H9 (cell line): ENCODE results near the gene TSPAN9. TPM values are rescaled to one million over a fixed set of nuclear protein-coding genes. Genes with fewer than 3 reads are reported as not detected.

Experiments used
- DNase-seq: peaks from one replicate; pipeline ENCODE4 v3.0.0-alpha.2; 2017
- H2AFZ ChIP-seq: one replicate; pipeline ENCODE4 v1.6.1; 2013; ENCODE audit warnings: mild to moderate bottlenecking, low read length, control low read depth, moderate library complexity
- H2AK5ac ChIP-seq: 2 replicates; pipeline ENCODE4 v1.6.1; 2013; ENCODE audit warnings: low read length, control low read depth, mixed read lengths; ENCODE audit not compliant: insufficient read length
- H2BK120ac ChIP-seq: one replicate; pipeline ENCODE4 v1.6.1; 2013; ENCODE audit warnings: low read depth, mild to moderate bottlenecking, low read length, control low read depth, inconsistent platforms; ENCODE audit not compliant: poor library complexity, severe bottlenecking
- H2BK12ac ChIP-seq: 2 replicates; pipeline ENCODE4 v1.6.1; 2013; ENCODE audit warnings: low read length, control low read depth, mixed read lengths, low read depth; ENCODE audit not compliant: insufficient read length
- H2BK15ac ChIP-seq: 2 replicates; pipeline ENCODE4 v1.6.1; 2013; ENCODE audit warnings: low read depth, low read length, control low read depth
- H2BK20ac ChIP-seq: one replicate; pipeline ENCODE4 v1.6.1; 2013; ENCODE audit warnings: low read depth, mild to moderate bottlenecking, low read length, control low read depth, inconsistent platforms; ENCODE audit not compliant: poor library complexity, severe bottlenecking
- H2BK5ac ChIP-seq: 2 replicates; pipeline ENCODE4 v1.6.1; 2013; ENCODE audit warnings: low read length, control low read depth, mixed read lengths; ENCODE audit not compliant: insufficient read length
- H3K14ac ChIP-seq: 2 replicates; pipeline ENCODE4 v1.6.1; 2013; ENCODE audit warnings: low read length, control low read depth; ENCODE audit not compliant: insufficient read depth
- H3K18ac ChIP-seq: 2 replicates; pipeline ENCODE4 v1.6.1; 2013; ENCODE audit warnings: low read depth, mild to moderate bottlenecking, mixed read lengths, low read length, control low read depth; ENCODE audit not compliant: insufficient read length
- H3K23ac ChIP-seq: 2 replicates; pipeline ENCODE4 v1.6.1; 2013; ENCODE audit warnings: low read length, control low read depth, mixed read lengths, low read depth; ENCODE audit not compliant: insufficient read length
- H3K23me2 ChIP-seq: 2 replicates; pipeline ENCODE4 v1.6.1; 2013; ENCODE audit warnings: low read depth, mild to moderate bottlenecking, mixed read lengths, low read length, control low read depth; ENCODE audit not compliant: insufficient read length, poor library complexity, severe bottlenecking
- H3K27ac ChIP-seq: 2 replicates; pipeline ENCODE4 v1.5.1; 2013; ENCODE audit warnings: low read length, control low read depth, mixed read lengths, low read depth; ENCODE audit not compliant: insufficient read length
- H3K27me3 ChIP-seq: 2 replicates; pipeline ENCODE4 v1.6.1; 2013; ENCODE audit warnings: low read length, control low read depth, inconsistent platforms; ENCODE audit not compliant: insufficient read depth
- H3K4ac ChIP-seq: 2 replicates; pipeline ENCODE4 v1.6.1; 2013; ENCODE audit warnings: low read depth, mild to moderate bottlenecking, control low read depth, inconsistent platforms, low read length, moderate library complexity
- H3K4me1 ChIP-seq: 2 replicates; pipeline ENCODE4 v1.6.1; 2013; ENCODE audit warnings: low read length, control low read depth, inconsistent platforms; ENCODE audit not compliant: insufficient read depth
- H3K4me2 ChIP-seq: 2 replicates; pipeline ENCODE4 v1.6.1; 2013; ENCODE audit warnings: low read length, control low read depth, mixed read lengths; ENCODE audit not compliant: insufficient read length, insufficient read depth
- H3K56ac ChIP-seq: 2 replicates; pipeline ENCODE4 v1.6.1; 2013; ENCODE audit warnings: low read depth, mild to moderate bottlenecking, mixed read lengths, low read length, control low read depth; ENCODE audit not compliant: insufficient read length
- H3K79me1 ChIP-seq: 2 replicates; pipeline ENCODE4 v1.6.1; 2013; ENCODE audit warnings: low read depth, mild to moderate bottlenecking, moderate library complexity, low read length, control low read depth, inconsistent platforms; ENCODE audit not compliant: insufficient read depth, poor library complexity, severe bottlenecking
- H3K79me2 ChIP-seq: 2 replicates; pipeline ENCODE4 v1.6.1; 2013; ENCODE audit warnings: low read length, control low read depth, inconsistent platforms; ENCODE audit not compliant: insufficient read depth
- H3K9ac ChIP-seq: 2 replicates; pipeline ENCODE4 v1.6.1; 2013; ENCODE audit warnings: low read length, control low read depth, mixed read lengths; ENCODE audit not compliant: insufficient read length; ENCODE audit errors: extremely low read depth
- H3K9me3 ChIP-seq: one replicate; pipeline ENCODE4 v1.6.1; 2013; ENCODE audit warnings: low read depth, low read length, inconsistent platforms; ENCODE audit not compliant: control insufficient read depth
- H3T11ph ChIP-seq: one replicate; pipeline ENCODE4 v1.6.1; 2013; ENCODE audit warnings: mild to moderate bottlenecking, low read length, control low read depth, inconsistent platforms
- H4K20me1 ChIP-seq: one replicate; pipeline ENCODE4 v1.6.1; 2013; ENCODE audit not compliant: control insufficient read depth, insufficient read length, insufficient read depth
- H4K5ac ChIP-seq: 2 replicates; pipeline ENCODE4 v1.6.1; 2013; ENCODE audit warnings: low read depth, mild to moderate bottlenecking, mixed read lengths, low read length, control low read depth; ENCODE audit not compliant: insufficient read length
- H4K8ac ChIP-seq: replicated peaks from 2 replicates; pipeline ENCODE4 v1.6.1; 2013; ENCODE audit warnings: low read length, control low read depth, mixed read lengths, low read depth; ENCODE audit not compliant: insufficient read length
- H4K91ac ChIP-seq: 2 replicates; pipeline ENCODE4 v1.6.1; 2013; ENCODE audit warnings: low read depth, mild to moderate bottlenecking, moderate library complexity, mixed read lengths, low read length, control low read depth; ENCODE audit not compliant: insufficient read length
- H3K27ac Mint-ChIP-seq, 3 experiments: 2 replicates in 2 of 3; 3 replicates in 1 of 3; pipeline ENCODE4 v1.8.0; 2020 to 2021; ENCODE audit warnings: mixed read lengths in 3 of 3, mild to moderate bottlenecking in 1 of 3, moderate library complexity in 1 of 3
- H3K27me3 Mint-ChIP-seq: 2 replicates; pipeline ENCODE4 v1.8.0; 2021; ENCODE audit warnings: low read depth, mild to moderate bottlenecking, moderate library complexity, mixed read lengths
- H3K36me3 Mint-ChIP-seq, 3 experiments: 2 replicates in 2 of 3; 3 replicates in 1 of 3; pipeline ENCODE4 v1.8.0; 2020 to 2021; ENCODE audit warnings: low read depth in 3 of 3, mixed read lengths in 3 of 3; ENCODE audit not compliant: insufficient read depth in 1 of 3
- H3K4me1 Mint-ChIP-seq, 2 experiments: 2 replicates each; pipeline ENCODE4 v1.8.0; 2020; ENCODE audit warnings: mixed read lengths in 2 of 2
- H3K4me3 Mint-ChIP-seq, 2 experiments: 2 replicates in 1 of 2; 3 replicates in 1 of 2; pipeline ENCODE4 v1.8.0; 2020 to 2021; ENCODE audit warnings: mild to moderate bottlenecking in 2 of 2, mixed read lengths in 2 of 2, moderate library complexity in 1 of 2
- H3K9me3 Mint-ChIP-seq, 2 experiments: 2 replicates in 1 of 2; 3 replicates in 1 of 2; pipeline ENCODE4 v1.8.0; 2020; ENCODE audit warnings: mild to moderate bottlenecking in 2 of 2, mixed read lengths in 2 of 2, moderate library complexity in 1 of 2
- CTCF ChIP-seq: fragments of 200-600 bp; sonication (generic); conservative IDR thresholded peaks from 3 replicates; pipeline ENCODE4 v1.8.0; 2021; ENCODE audit warnings: antibody characterized with exemption, mild to moderate bottlenecking
- WGBS: extraction: QIAGEN DNeasy Blood & Tissue Kit; methylation state at CpG from one replicate; pipeline ENCODE4 v1.1.7; 2013; ENCODE audit warnings: missing lambda C conversion rate, low lambda C conversion rate, mixed read lengths; ENCODE audit not compliant: insufficient read length; ENCODE audit errors: extremely low coverage; 5-methylcytosine and 5-hydroxymethylcytosine counted together
- total RNA-seq: library from RNA; stranded (reverse); gene quantifications from 2 replicates; pipeline ENCODE4 v1.2.1, GENCODE V29; 2021

TSPAN9 gene
- total RNA-seq, 1 experiment from 2014 or later: 19.0 TPM

DNA sequence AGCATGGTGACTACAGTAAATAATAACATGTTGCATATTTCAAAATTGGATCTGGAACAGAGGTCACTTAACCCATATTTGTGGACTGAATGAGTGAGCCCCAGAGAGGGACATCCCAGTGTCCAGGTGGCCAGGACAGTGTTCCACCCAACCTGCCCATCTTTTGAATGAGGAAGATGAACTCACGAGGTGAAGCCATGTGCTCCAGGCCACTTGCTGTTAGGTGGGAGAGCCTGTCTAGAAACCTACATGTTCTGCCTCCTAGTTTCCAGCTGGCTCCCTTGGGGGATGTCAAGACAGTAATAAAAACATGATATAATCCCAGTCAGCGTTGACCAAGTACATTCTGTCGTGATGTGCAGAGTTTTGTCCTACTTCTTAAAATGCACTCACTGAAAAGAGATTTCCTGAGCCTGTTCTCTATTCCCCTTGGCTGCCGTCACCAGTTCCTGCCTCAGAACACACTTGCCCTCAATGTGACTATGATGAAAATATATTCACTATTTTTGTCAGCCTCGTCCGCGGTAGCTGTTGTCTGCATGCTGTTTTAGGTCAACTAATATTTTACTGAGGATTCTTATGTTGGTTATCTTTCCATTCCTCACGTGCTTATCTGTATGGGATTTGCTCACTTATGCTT, 25.7 kb downstream of the TSPAN9 start:
- Histone ChIP-seq H3T11ph (no peak overlapping the region), H2AK5ac (no peak overlapping the region), H3K27me3 (no peaks in the 10 kb centered on the region), H4K20me1 (peaks cover 3% of the 10 kb centered on the region), H4K91ac (no peak overlapping the region), H2BK5ac (no peak overlapping the region), H3K4me2 (no peak overlapping the region), H3K56ac (no peak overlapping the region), H2BK120ac (no peak overlapping the region), H3K9me3 (no peaks in the 10 kb centered on the region), H2AFZ (no peak overlapping the region), H3K23me2 (no peaks in the 10 kb centered on the region), H2BK15ac (no peak overlapping the region), H4K8ac (no peak overlapping the region), H2BK20ac (no peak overlapping the region), H3K18ac (no peak overlapping the region), H2BK12ac (no peak overlapping the region), H3K14ac (no peak overlapping the region), H3K27ac (no peak overlapping the region), H3K4me1 (no peaks in the 10 kb centered on the region), H3K79me2 (no peaks in the 10 kb centered on the region), H3K79me1 (no peaks in the 10 kb centered on the region), H3K4ac (no peak overlapping the region), H4K5ac (no peak overlapping the region), H3K23ac (no peak overlapping the region), H3K9ac (no peak overlapping the region)
- H3K27me3 Mint-ChIP-seq: no peaks in the 10 kb centered on the region
- H3K36me3 Mint-ChIP-seq: peaks cover 0 to 2% (median 0%) of the 10 kb centered on the region in 3 experiments; a peak in 1 of 7 replicates
- H3K9me3 Mint-ChIP-seq: no peaks in the 10 kb centered on the region
- H3K27ac Mint-ChIP-seq: 0 out of 7 replicates have a peak overlapping the region, but pooled peaks of 1 of the 3 experiments have one; percentile 59
- H3K4me1 Mint-ChIP-seq: peaks cover 29 to 41% of the 10 kb centered on the region in 2 experiments
- no peak for DNase-seq
- no peak for TF ChIP-seq CTCF
- no CpG with 5 or more reads among the region's 8 CpGs for WGBS
- no peak overlapping the region for H3K4me3 Mint-ChIP-seq
